ENCODE measurements around the gene CAPNS1.
A peak's percentile ranks its signal among the peaks of the same experiment; 100 is the strongest.
"Not testable (repeated sequence)": the region's sequence is repeated elsewhere in the genome, so short reads cannot be mapped to it uniquely, and the experiment has no call there.

The CAPNS1 gene

GRCh38 chr19:36160821-36161596 is 21.1 kb downstream of the CAPNS1 start:
- DNase-seq (ENCODE audit: low spot score) (no peak), ATAC-seq (ENCODE audit: low read depth) (no peak)
- Histone ChIP-seq H3K9me3 (ENCODE audit: severe bottlenecking) (no peaks in the 10 kb centered on the region), H3K4me3 (ENCODE audit: severe bottlenecking) (no peak overlapping the region), H3K27ac (ENCODE audit: poor library complexity, severe bottlenecking) (peak overlapping the region; percentile 17), H3K4me1 (ENCODE audit: insufficient read depth, poor library complexity, severe bottlenecking) (no peaks in the 10 kb centered on the region), H3K27me3 (ENCODE audit: insufficient read depth, poor library complexity, severe bottlenecking) (no peaks in the 10 kb centered on the region), H3K36me3 (ENCODE audit: low read depth) (peaks cover 14% of the 10 kb centered on the region)
- no peak for TF ChIP-seq CTCF (IDR thresholded peaks at IDR 0.05; ENCODE audit: poor library complexity, severe bottlenecking)

GRCh38 chr19:36163813-36164212 is 23.9 kb downstream of the CAPNS1 start:
- Histone ChIP-seq H3K9me3 (ENCODE audit: severe bottlenecking) (no peaks in the 10 kb centered on the region), H3K4me1 (ENCODE audit: insufficient read depth, poor library complexity, severe bottlenecking) (no peaks in the 10 kb centered on the region), H3K4me3 (ENCODE audit: severe bottlenecking) (no peak overlapping the region), H3K36me3 (ENCODE audit: low read depth) (peaks cover 19% of the 10 kb centered on the region), H3K27ac (ENCODE audit: poor library complexity, severe bottlenecking) (no peak overlapping the region), H3K27me3 (ENCODE audit: insufficient read depth, poor library complexity, severe bottlenecking) (no peaks in the 10 kb centered on the region)
- DNase-seq (ENCODE audit: low spot score): no peak
- no peak for TF ChIP-seq CTCF (IDR thresholded peaks at IDR 0.05; ENCODE audit: poor library complexity, severe bottlenecking)
- no peak for ATAC-seq (ENCODE audit: low read depth)

DNA sequence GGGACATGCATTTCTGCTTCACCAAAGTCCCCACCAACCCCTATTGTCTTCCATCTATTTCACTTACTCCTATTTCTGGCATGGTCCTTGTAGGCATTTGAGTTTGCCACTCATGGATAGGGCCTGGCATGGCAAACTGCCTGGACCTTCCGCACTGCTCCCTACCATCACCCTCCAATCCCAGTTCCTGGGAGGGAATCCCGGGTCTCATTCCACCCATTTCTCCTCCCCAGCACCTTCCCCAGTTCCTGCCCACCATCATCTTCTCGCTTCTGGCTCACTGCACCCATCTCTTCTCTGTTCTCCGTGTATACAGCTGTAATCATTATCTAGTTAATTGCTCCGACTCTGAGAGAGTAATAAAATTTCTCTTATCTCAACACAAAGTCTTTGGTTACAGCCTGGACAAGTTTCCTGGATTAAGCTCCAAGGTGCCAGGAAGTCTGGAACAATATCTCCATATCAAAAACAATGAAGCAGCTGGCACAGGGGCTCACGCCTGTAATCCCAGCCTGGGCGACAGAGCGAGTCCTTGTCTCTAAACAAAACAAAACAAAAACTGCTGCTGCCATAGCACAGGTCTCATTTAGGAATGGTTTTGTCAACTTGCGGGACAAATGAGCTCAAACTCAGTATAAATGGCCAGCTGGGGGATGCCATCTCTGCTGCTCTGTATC is 29.4 kb downstream of the CAPNS1 start:
- no peak for ATAC-seq (ENCODE audit: low read depth)
- DNase-seq (ENCODE audit: low spot score): no peak

DNA sequence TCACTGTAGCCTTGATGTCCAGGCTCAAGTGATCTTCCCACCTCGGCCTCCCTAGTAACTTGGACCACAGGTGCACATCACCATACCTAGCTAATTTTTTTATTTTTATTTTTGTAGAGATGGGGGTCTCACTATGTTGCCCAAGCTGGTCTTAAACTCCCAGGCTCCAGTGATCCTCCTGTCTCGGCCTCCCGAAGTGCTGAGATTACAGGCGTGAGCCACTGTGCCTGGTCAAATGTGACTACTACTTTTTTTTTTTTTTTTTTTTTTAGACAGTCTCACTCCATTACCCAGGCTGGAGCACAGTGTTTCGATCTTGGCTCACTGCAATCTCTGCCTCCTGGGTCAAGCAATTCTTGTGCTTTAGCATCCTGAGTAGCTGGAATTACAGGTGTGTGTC is 33.0 kb downstream of the CAPNS1 start:
- Histone ChIP-seq H3K4me1 (ENCODE audit: insufficient read depth, poor library complexity, severe bottlenecking) (no peaks in the 10 kb centered on the region), H3K27ac (ENCODE audit: poor library complexity, severe bottlenecking) (no peak overlapping the region), H3K36me3 (ENCODE audit: low read depth) (no peaks in the 10 kb centered on the region), H3K27me3 (ENCODE audit: insufficient read depth, poor library complexity, severe bottlenecking) (no peaks in the 10 kb centered on the region), H3K9me3 (ENCODE audit: severe bottlenecking) (no peaks in the 10 kb centered on the region), H3K4me3 (ENCODE audit: severe bottlenecking) (no peak overlapping the region)
- ATAC-seq (ENCODE audit: low read depth): no peak
- TF ChIP-seq CTCF (IDR thresholded peaks at IDR 0.05; ENCODE audit: poor library complexity, severe bottlenecking): no peak
- no peak for DNase-seq (ENCODE audit: low spot score)

More for the DNA sequence above, 29.4 kb downstream of the CAPNS1 start:
- Histone ChIP-seq H3K36me3 (ENCODE audit: low read depth) (peaks cover 5% of the 10 kb centered on the region; the same call in 1 of the 2 replicates), H3K4me1 (ENCODE audit: insufficient read depth, poor library complexity, severe bottlenecking) (no peaks in the 10 kb centered on the region), H3K4me3 (ENCODE audit: severe bottlenecking) (no peak overlapping the region), H3K27ac (ENCODE audit: poor library complexity, severe bottlenecking) (no peak overlapping the region), H3K9me3 (ENCODE audit: severe bottlenecking) (no peaks in the 10 kb centered on the region), H3K27me3 (ENCODE audit: insufficient read depth, poor library complexity, severe bottlenecking) (no peaks in the 10 kb centered on the region)
- no peak for TF ChIP-seq CTCF (IDR thresholded peaks at IDR 0.05; ENCODE audit: poor library complexity, severe bottlenecking)

DNA sequence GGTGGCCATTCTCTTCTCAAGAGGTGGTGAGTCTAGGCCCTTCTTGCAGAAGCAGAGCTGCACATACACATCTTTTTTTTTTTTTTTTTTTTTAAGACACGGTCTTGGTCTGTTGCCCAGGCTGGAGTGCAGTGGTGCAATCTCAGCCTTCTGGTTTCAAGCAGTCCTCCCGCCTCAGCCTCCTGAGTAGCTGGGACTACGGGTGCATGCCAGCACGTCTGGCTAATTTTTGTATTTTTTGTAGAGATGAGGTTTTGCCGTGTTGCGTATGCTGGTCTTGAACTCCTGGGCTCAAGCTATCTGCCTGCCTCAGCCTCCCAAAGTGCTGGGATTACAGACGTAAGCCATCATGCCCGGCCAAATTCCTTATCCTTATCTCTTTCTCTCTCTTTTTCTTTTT is 34.0 kb downstream of the CAPNS1 start:
- H3K27me3 ChIP-seq (ENCODE audit: insufficient read depth, poor library complexity, severe bottlenecking); H3K36me3 ChIP-seq (ENCODE audit: low read depth); H3K4me3 ChIP-seq (ENCODE audit: severe bottlenecking); ATAC-seq (ENCODE audit: low read depth); H3K4me1 ChIP-seq (ENCODE audit: insufficient read depth, poor library complexity, severe bottlenecking); H3K27ac ChIP-seq (ENCODE audit: poor library complexity, severe bottlenecking); DNase-seq (ENCODE audit: low spot score); H3K9me3 ChIP-seq (ENCODE audit: severe bottlenecking): not testable (repeated sequence)

GRCh38 chr19:36179077-36179476 is 39.2 kb downstream of the CAPNS1 start:
- H3K27me3 ChIP-seq (ENCODE audit: insufficient read depth, poor library complexity, severe bottlenecking); H3K4me1 ChIP-seq (ENCODE audit: insufficient read depth, poor library complexity, severe bottlenecking); H3K9me3 ChIP-seq (ENCODE audit: severe bottlenecking); H3K36me3 ChIP-seq (ENCODE audit: low read depth); H3K27ac ChIP-seq (ENCODE audit: poor library complexity, severe bottlenecking); ATAC-seq (ENCODE audit: low read depth); H3K4me3 ChIP-seq (ENCODE audit: severe bottlenecking); DNase-seq (ENCODE audit: low spot score): not testable (repeated sequence)
